Stimulated activated naive CD8-positive, alpha-beta T cell treated with anti-CD3 and anti-CD28 coated beads, Interleukin-15, amount 100 ng/mL, for 72 hours (primary cell): ENCODE measurements around the gene NXPE4.

Experiments used
- ATAC-seq: fragments of 150-1000 bp; cut with Tn5 transposase; 2 replicates; pipeline ENCODE4 v1.10.0; 2021; ENCODE audit warnings: mild to moderate bottlenecking, moderate library complexity
- DNase-seq, 2 donors: peaks; one replicate each; pipeline ENCODE4 v3.0.0; 2021 to 2022
- H3K27ac Mint-ChIP-seq, 2 donors: one replicate each; pipeline ENCODE4 v1.8.0; 2022; ENCODE audit warnings: mild to moderate bottlenecking in 2 of 2, mixed read lengths in 2 of 2, moderate library complexity in 2 of 2
- H3K27me3 Mint-ChIP-seq: one replicate; pipeline ENCODE4 v1.8.0; 2022; ENCODE audit warnings: mixed read lengths
- H3K4me1 Mint-ChIP-seq: one replicate; pipeline ENCODE4 v1.8.0; 2022; ENCODE audit warnings: mild to moderate bottlenecking, mixed read lengths
- H3K4me3 Mint-ChIP-seq, 2 donors: one replicate each; pipeline ENCODE4 v1.8.0; 2022; ENCODE audit warnings: mild to moderate bottlenecking in 2 of 2, mixed read lengths in 2 of 2, moderate library complexity in 1 of 2
- H3K9me3 Mint-ChIP-seq, 2 donors: one replicate each; pipeline ENCODE4 v1.8.0; 2022; ENCODE audit warnings: mixed read lengths in 2 of 2

NXPE4 gene

DNA sequence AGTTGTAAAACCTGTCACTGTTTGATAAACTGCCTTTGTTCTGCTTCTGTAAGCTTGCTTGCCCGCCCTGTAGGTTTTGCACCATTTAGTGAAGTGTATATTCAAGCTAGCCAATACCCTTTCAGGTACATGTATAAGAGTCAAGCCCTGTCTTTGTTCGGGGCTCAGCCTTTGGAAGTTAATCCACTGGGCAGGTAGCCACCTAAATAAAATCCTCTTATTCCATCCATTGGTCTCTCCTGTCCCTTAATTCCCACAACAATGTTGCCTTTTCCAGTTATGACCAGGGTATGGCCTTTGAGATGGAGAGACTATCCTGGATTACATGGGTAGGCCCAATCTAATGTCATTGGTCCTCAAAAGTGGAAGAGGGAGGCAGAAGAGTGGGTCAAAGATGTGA, 69.9 kb downstream of the NXPE4 start:
- DNase-seq: no peak

DNA sequence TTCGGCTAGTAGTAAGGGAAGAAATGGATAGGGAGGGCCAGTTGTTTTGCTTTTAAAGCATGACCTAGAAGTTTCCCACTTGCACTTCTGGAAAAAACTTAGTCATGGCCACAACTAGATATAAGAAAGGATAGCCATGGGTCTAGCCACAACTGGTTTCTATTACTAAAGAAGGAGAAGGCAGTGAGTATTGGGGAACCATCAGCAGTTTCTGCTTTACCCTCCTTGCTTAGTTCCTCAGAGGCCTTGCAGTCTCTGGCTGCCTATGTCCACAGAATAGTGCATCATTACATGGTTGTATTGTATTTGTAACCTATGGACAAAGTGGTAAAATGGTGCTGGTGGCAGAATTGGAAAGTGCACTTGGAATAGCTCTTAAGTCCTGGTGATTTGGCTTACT, 71.5 kb downstream of the NXPE4 start:
- Mint-ChIP-seq H3K27me3 (no peaks in the 10 kb centered on the region), H3K27ac (no peak overlapping the region), H3K4me1 (no peaks in the 10 kb centered on the region), H3K4me3 (no peak overlapping the region), H3K9me3 (peaks cover 5 to 16% of the 10 kb centered on the region in 2 donors)
- ATAC-seq (no peak), DNase-seq (no peak)

More for the DNA sequence above, 69.9 kb downstream of the NXPE4 start:
- no peak for ATAC-seq
- H3K27me3 Mint-ChIP-seq: no peaks in the 10 kb centered on the region
- H3K4me1 Mint-ChIP-seq: no peaks in the 10 kb centered on the region
- H3K27ac Mint-ChIP-seq: no peak overlapping the region
- peaks cover 5 to 16% of the 10 kb centered on the region in 2 donors for H3K9me3 Mint-ChIP-seq
- H3K4me3 Mint-ChIP-seq: no peak overlapping the region

DNA sequence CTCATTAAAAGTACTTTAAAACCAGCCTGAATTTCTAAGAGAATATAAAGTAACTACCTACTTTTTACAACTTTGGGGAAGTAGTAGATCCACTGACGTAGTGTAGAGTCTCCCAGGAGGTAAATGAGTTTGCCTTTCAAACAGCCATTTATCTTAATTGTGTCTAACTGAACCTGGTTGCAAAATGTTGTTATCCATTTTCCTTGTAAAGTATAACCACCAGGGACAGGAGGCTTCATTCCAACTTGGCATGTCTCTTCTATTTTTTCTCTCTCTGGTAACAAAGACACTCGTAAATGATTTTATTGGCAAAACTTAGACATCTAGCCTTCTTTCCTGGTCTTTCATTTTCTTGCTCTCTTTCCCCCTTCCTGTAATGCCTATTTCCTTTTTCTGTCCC, 72.8 kb downstream of the NXPE4 start:
- H3K4me3 Mint-ChIP-seq: no peak overlapping the region
- no peaks in the 10 kb centered on the region for H3K4me1 Mint-ChIP-seq
- no peak for ATAC-seq
- H3K9me3 Mint-ChIP-seq: peaks cover 5 to 16% of the 10 kb centered on the region in 2 donors
- H3K27ac Mint-ChIP-seq: no peak overlapping the region
- no peak for DNase-seq
- H3K27me3 Mint-ChIP-seq: no peaks in the 10 kb centered on the region
